HepG2 (cell line): Measurements from ENCODE around the gene SNX2. TPM values are rescaled to one million over a fixed set of nuclear protein-coding genes. Genes with fewer than 3 reads are reported as not detected.
A peak's percentile ranks its signal among the peaks of the same experiment; 100 is the strongest.

Source experiments
- ATF3 ChIP-seq: sonication (generic); formaldehyde crosslinking; IDR thresholded peaks from 2 replicates; pipeline ENCODE4 v1.4.0; 2020; ENCODE audit warnings: missing genetic modification reagents
- CHD2 ChIP-seq: IDR thresholded peaks from 2 replicates; pipeline ENCODE4 v1.6.1; 2011; ENCODE audit warnings: low read depth, low read length, improper control_type of control experiment
- CREB1 ChIP-seq, 2 experiments: fragments of 450-650 bp in 1 of 2; IDR thresholded peaks; 2 replicates each; pipeline ENCODE4 v1.6.1; 2016 to 2017; ENCODE audit warnings: control low read depth in 1 of 2, mild to moderate bottlenecking in 1 of 2, missing compliant biosample characterization in 1 of 2, missing genetic modification characterization in 1 of 2
- FOXK1 ChIP-seq: sonication (generic); formaldehyde crosslinking; IDR thresholded peaks from 2 replicates; pipeline ENCODE4 v1.4.0; 2020; ENCODE audit warnings: low read depth, missing genetic modification reagents, borderline replicate concordance
- GTF2F1 ChIP-seq: fragments of 150-350 bp; IDR thresholded peaks from 2 replicates; pipeline ENCODE4 v1.6.1; 2014; ENCODE audit warnings: low read length
- KLF16 ChIP-seq, 2 experiments: sonication (generic) in 1 of 2; formaldehyde crosslinking in 1 of 2; IDR thresholded peaks; 2 replicates each; pipeline versions ENCODE4 v1.6.1 to v1.8.0; 2016 to 2023; ENCODE audit warnings: missing genetic modification reagents in 2 of 2, missing compliant biosample characterization in 1 of 2
- MAX ChIP-seq: IDR thresholded peaks from 2 replicates; pipeline ENCODE4 v1.6.1; 2012; ENCODE audit warnings: inconsistent platforms
- MYC ChIP-seq: sonication (generic); formaldehyde crosslinking; IDR thresholded peaks from 2 replicates; pipeline ENCODE4 v1.9.0; 2021; ENCODE audit warnings: missing genetic modification reagents, borderline replicate concordance
- PAF1 ChIP-seq: IDR thresholded peaks from 2 replicates; pipeline ENCODE4 v1.6.1; 2016; ENCODE audit warnings: missing genetic modification reagents, missing compliant biosample characterization
- RERE ChIP-seq: IDR thresholded peaks from 2 replicates; pipeline ENCODE4 v1.6.1; 2016; ENCODE audit warnings: low read depth, missing genetic modification reagents, missing compliant biosample characterization
- RNF2 ChIP-seq: fragments of 450-650 bp; conservative IDR thresholded peaks from 2 replicates; pipeline ENCODE4 v1.6.1; 2016; ENCODE audit warnings: low read depth
- SMYD3 ChIP-seq: sonication (generic); formaldehyde crosslinking; IDR thresholded peaks from 2 replicates; pipeline ENCODE4 v1.8.1; 2023; ENCODE audit warnings: mild to moderate bottlenecking, missing genetic modification reagents
- ZGPAT ChIP-seq: IDR thresholded peaks from 2 replicates; pipeline ENCODE4 v1.6.1; 2016; ENCODE audit warnings: mild to moderate bottlenecking
- ZNF205 ChIP-seq: IDR thresholded peaks from 2 replicates; pipeline ENCODE4 v1.6.1; 2018; ENCODE audit warnings: missing biosample characterization, missing genetic modification reagents
- ZNF496 ChIP-seq: sonication (generic); formaldehyde crosslinking; IDR thresholded peaks from 2 replicates; pipeline ENCODE4 v1.8.1; 2023; ENCODE audit warnings: mild to moderate bottlenecking, moderate library complexity, missing genetic modification reagents; ENCODE audit not compliant: insufficient replicate concordance
- ZNF543 ChIP-seq: sonication (generic); formaldehyde crosslinking; IDR thresholded peaks from 2 replicates; pipeline ENCODE4 v1.4.0; 2020; ENCODE audit warnings: mild to moderate bottlenecking, missing genetic modification reagents
- ZNF572 ChIP-seq: sonication (generic); formaldehyde crosslinking; IDR thresholded peaks from 2 replicates; pipeline ENCODE4 v1.5.1; 2020; ENCODE audit warnings: mild to moderate bottlenecking, missing genetic modification reagents
- ZNF775 ChIP-seq: sonication (generic); formaldehyde crosslinking; IDR thresholded peaks from 2 replicates; pipeline ENCODE4 v1.4.0; 2020; ENCODE audit warnings: missing genetic modification reagents, mild to moderate bottlenecking, moderate library complexity, borderline replicate concordance
- ZNF780A ChIP-seq: sonication (generic); formaldehyde crosslinking; IDR thresholded peaks from 2 replicates; pipeline ENCODE4 v1.8.0; 2022; ENCODE audit warnings: mild to moderate bottlenecking, missing genetic modification reagents, moderate library complexity
- polyA plus RNA-seq, 8 experiments: library from polyadenylated mRNA; depleted of rRNA in 3 of 8; stranded (reverse) in 7 of 8; unstranded in 1 of 8; fragments of >200 nt; fragmentation: Illumina TruSeq in 4 of 8; extraction: Trizol in 4 of 8; gene quantifications; 2 replicates each; pipeline versions ENCODE4 v1.2.1 to v1.2.3, GENCODE V29; 2011 to 2016; ENCODE audit warnings: low read depth in 4 of 8, missing spikeins in 1 of 8, mixed read lengths in 1 of 8; ENCODE audit not compliant: insufficient read depth in 1 of 8
- total RNA-seq, 5 experiments: library from RNA; depleted of rRNA; stranded (reverse); fragments of >200 nt; fragmentation: Illumina TruSeq; extraction: Trizol; gene quantifications; 2 replicates each; pipeline ENCODE4 v1.2.3, GENCODE V29; 2016; ENCODE audit warnings: low read depth in 1 of 5
- TF ChIP-seq, protein P1 (sequence below): IDR thresholded peaks from 2 replicates; pipeline ENCODE4 v1.6.1; 2016; ENCODE audit warnings: missing genetic modification reagents, missing compliant biosample characterization
- TF ChIP-seq, protein P2 (sequence below): sonication (generic); formaldehyde crosslinking; IDR thresholded peaks from 2 replicates; pipeline ENCODE4 v1.8.1; 2023; ENCODE audit warnings: mild to moderate bottlenecking, moderate library complexity, missing genetic modification reagents

Gene SNX2
- total and polyA plus RNA-seq, 2 of the 13 experiments (the other 11 are each of a cell fraction or from before 2014, with no cell fraction given): 26.4 to 78.8 TPM

GRCh38 chr5:122845229-122846050 lies 70.6 kb downstream of the SNX2 start, which contains the start of gene SNX24 (continued):
- TF ChIP-seq RERE (CRISPR knock-in tag): no peak
- TF ChIP-seq MAX: peak; percentile 75
- peak; percentile 13; the same call in 1 of the 2 replicates for TF ChIP-seq ZNF205
- TF ChIP-seq ZNF572 (CRISPR knock-in tag): no peak
- no peak for TF ChIP-seq CHD2
- no peak for TF ChIP-seq PAF1
- TF ChIP-seq GTF2F1: no peak
- no peak for TF ChIP-seq ZNF496 (CRISPR knock-in tag)
- TF ChIP-seq, protein P1, sequence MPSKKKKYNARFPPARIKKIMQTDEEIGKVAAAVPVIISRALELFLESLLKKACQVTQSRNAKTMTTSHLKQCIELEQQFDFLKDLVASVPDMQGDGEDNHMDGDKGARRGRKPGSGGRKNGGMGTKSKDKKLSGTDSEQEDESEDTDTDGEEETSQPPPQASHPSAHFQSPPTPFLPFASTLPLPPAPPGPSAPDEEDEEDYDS (CRISPR knock-in tag): no peak
- no peak for TF ChIP-seq RNF2
- TF ChIP-seq KLF16 (CRISPR knock-in tag; IDR thresholded peaks at IDR 0.05): peak in 1 of 2 experiments; percentile 45; a peak in 1 of 4 replicates
- 0 out of 2 replicates have a peak, but pooled peaks have one; percentile 15 for TF ChIP-seq ATF3 (CRISPR knock-in tag)
- TF ChIP-seq ZGPAT (CRISPR knock-in tag): 0 out of 2 replicates have a peak, but pooled peaks have one; percentile 34
- TF ChIP-seq CREB1 (IDR thresholded peaks at IDR 0.05): no peak
- no peak for TF ChIP-seq CREB1 (CRISPR knock-in tag; IDR thresholded peaks at IDR 0.05)
- TF ChIP-seq ZNF543 (CRISPR knock-in tag): peak; percentile 79
- TF ChIP-seq MYC (CRISPR knock-in tag): peak; percentile 49
- TF ChIP-seq FOXK1 (CRISPR knock-in tag): 0 out of 2 replicates have a peak, but pooled peaks have one; percentile 19
- TF ChIP-seq, protein P2, sequence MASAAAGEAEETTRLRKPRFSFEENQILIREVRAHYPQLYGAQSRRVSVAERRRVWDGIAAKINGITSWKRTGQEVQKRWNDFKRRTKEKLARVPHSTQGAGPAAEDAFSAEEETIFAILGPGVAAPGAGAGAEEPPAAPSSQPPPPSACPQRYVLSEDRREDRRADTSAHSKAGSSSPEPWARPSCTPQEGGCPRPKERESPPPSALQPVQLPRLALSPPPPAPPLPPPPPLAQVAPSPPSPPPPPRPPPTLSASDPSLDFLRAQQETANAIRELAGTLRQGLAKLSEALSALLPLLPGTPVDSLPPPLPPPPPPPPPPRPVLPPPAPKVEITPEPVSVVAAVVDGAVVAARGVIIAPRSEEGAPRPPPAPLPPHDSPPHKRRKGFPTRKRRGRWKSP (CRISPR knock-in tag): peak; percentile 97
- TF ChIP-seq ZNF775 (CRISPR knock-in tag): no peak
- no peak for TF ChIP-seq ZNF780A (CRISPR knock-in tag)
- TF ChIP-seq SMYD3 (CRISPR knock-in tag): no peak
